Measurements from ENCODE around the gene CD4.

Gene CD4

GRCh38 chr12:6831450-6831995, 42.2 kb downstream of the CD4 start:
- no peak for DNase-seq (ENCODE audit: low spot score)
- no peak for TF ChIP-seq CTCF (IDR thresholded peaks at IDR 0.05; ENCODE audit: extremely low read depth, missing control alignments)

GRCh38 chr12:6832125-6832524, 42.8 kb downstream of the CD4 start:
- DNase-seq (ENCODE audit: low spot score) = no peak
- no peak for TF ChIP-seq CTCF (IDR thresholded peaks at IDR 0.05; ENCODE audit: extremely low read depth, missing control alignments)

- no peak for TF ChIP-seq CTCF (IDR thresholded peaks at IDR 0.05; ENCODE audit: extremely low read depth, missing control alignments)
- DNase-seq (ENCODE audit: low spot score) = no peak
Measured at GRCh38 chr12:6833189-6833890, 44.0 kb downstream of the CD4 start.

GRCh38 chr12:6834254-6834653, 44.9 kb downstream of the CD4 start:
- TF ChIP-seq CTCF (IDR thresholded peaks at IDR 0.05; ENCODE audit: extremely low read depth, missing control alignments) = no peak
- DNase-seq (ENCODE audit: low spot score) = no peak

GRCh38 chr12:6834873-6835272, 45.5 kb downstream of the CD4 start:
- no peak for TF ChIP-seq CTCF (IDR thresholded peaks at IDR 0.05; ENCODE audit: extremely low read depth, missing control alignments)

GRCh38 chr12:6836851-6837250, 47.5 kb downstream of the CD4 start:
- no peak for TF ChIP-seq CTCF (IDR thresholded peaks at IDR 0.05; ENCODE audit: extremely low read depth, missing control alignments)

More at GRCh38 chr12:6834873-6835272, 45.5 kb downstream of the CD4 start:
- no peak for DNase-seq (ENCODE audit: low spot score)

GRCh38 chr12:6837370-6838060, 48.2 kb downstream of the CD4 start:
- DNase-seq (ENCODE audit: low spot score) = no peak
- no peak for TF ChIP-seq CTCF (IDR thresholded peaks at IDR 0.05; ENCODE audit: extremely low read depth, missing control alignments)

More at GRCh38 chr12:6836851-6837250, 47.5 kb downstream of the CD4 start:
- DNase-seq (ENCODE audit: low spot score) = no peak
